HG02852 (cell line): Measurements from ENCODE around the gene VWA5A.

Experiments
- ATAC-seq: cut with Tn5 transposase; IDR thresholded peaks from one replicate; pipeline ENCODE4 v1.9.1; 2021; ENCODE audit warnings: mild to moderate bottlenecking, moderate library complexity; ENCODE audit not compliant: unreplicated experiment

The VWA5A gene, protein sequence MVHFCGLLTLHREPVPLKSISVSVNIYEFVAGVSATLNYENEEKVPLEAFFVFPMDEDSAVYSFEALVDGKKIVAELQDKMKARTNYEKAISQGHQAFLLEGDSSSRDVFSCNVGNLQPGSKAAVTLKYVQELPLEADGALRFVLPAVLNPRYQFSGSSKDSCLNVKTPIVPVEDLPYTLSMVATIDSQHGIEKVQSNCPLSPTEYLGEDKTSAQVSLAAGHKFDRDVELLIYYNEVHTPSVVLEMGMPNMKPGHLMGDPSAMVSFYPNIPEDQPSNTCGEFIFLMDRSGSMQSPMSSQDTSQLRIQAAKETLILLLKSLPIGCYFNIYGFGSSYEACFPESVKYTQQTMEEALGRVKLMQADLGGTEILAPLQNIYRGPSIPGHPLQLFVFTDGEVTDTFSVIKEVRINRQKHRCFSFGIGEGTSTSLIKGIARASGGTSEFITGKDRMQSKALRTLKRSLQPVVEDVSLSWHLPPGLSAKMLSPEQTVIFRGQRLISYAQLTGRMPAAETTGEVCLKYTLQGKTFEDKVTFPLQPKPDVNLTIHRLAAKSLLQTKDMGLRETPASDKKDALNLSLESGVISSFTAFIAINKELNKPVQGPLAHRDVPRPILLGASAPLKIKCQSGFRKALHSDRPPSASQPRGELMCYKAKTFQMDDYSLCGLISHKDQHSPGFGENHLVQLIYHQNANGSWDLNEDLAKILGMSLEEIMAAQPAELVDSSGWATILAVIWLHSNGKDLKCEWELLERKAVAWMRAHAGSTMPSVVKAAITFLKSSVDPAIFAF

DNA sequence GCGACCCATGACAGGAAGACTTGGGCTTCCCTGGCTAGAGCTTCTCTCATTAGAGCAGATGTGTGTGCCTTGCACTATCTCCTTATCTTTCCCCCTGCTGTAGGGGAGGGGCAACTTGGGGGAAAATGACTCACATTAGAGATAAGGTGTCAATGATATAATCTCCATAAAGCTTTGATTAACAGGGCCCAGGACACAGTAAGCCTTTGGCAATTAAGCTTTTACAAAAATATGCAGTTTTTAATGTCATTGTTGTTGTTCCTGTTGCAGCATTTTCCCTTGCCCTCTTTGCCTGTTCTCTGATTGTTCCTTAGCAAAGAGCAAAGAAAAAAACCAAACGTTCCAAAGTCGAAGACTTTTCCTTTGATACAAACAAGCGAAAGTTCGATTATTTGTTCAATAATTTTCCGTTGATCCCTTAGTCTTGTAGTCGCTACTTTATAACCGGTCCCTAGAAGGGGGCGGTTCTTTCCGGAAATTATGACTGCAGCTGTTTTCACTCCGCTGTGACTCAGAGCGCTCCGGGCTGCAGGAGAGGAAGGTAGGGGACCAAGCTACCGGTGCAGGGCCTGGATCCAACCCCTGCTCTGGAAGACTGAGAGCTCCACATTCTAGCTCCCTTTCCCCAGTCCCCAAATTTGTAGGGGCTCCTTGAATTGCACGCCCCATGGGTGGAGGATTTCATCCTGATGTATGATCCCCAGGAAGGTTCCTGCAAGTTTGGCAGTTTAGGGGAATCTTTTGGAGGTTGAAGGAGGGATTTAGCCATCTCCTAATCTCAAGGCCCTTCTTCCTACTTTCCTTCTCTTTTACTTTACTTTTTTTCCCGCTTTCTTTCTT lies at the start of gene VWA5A:
Gene VWA5A, plus strand, starts transcription at position 509 of the 840 bp plus-strand sequence. CDS start 2,062 bp downstream, outside the sequence.
- peak; percentile 100 for ATAC-seq

- ATAC-seq, result no peak
Observed at GRCh38 chr11:124068601-124069110, 46.6 kb upstream of the VWA5A start.

DNA sequence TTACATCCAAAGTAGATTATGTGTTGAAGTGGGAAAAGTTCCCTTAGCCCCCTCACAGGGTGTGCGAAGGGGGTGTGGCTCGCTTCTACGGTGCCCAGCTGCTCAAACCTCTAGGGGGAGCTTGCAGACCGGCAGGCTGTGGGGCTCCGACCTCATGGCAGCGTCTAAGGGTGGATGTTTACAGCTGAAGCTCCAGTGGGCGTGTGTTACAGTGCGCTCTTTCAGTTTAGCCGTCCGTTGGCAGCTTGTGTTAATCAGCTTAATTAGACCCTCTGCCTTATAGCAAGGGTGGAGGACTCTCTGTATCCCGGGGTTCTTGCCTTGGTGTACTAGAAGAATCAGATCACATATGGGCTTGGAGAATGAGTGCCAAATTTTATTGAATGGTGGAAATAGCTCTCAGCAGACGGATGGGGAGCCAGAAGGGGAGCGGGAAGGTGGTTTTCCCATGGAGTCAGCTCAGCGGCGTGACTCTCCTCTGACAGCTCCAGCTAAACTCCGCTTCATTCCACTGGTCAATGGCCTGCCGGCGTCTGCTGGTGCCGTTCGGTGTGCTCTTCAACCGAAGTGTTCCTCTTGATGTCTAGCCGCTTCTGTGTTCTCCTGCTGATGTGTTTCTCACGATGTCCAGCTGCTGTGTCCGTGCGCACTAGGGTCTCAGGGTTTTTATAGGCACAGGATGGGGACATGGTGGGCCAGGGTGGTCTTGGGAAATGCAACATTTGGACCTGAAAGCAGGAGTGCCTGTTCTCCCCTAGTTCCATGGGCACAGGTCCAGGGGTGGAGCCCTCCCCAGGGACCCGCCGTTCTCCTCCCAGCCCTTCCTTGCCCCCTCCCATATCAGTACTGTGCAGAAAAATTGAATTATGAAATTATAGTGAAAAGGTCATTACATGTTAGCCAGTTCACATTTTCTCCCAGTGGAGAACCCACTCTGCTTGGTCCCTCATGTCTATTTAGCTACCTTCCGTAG lies 45.5 kb upstream of the VWA5A start:
- ATAC-seq, result peak; percentile 57

- ATAC-seq, result peak; percentile 90
Observed at GRCh38 chr11:124070915-124071622, 44.2 kb upstream of the VWA5A start.

- ATAC-seq, result no peak
Observed at GRCh38 chr11:124071623-124071948, 43.7 kb upstream of the VWA5A start.

DNA sequence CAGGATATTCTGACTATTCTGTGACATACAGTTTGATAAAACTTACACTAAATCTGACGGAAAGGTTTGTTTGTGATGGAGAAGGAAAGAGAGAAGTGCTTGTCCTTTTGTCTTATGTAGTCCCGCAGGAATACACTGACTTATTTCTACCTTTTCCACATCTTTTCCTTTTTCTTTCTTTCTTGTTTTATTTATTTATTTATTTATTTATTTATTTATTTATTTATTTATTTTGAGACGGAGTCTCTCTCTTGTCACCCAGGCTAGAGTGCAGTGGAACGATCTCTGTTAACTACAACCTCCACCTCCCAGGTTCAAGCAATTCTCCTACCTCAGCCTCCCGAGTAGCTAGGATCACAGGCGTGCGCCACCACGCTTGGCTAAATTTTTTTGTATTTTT lies 43.1 kb upstream of the VWA5A start:
- no peak for ATAC-seq

GRCh38 chr11:124074554-124074953 lies 40.7 kb upstream of the VWA5A start:
- no peak for ATAC-seq

GRCh38 chr11:124075492-124075840 lies 39.8 kb upstream of the VWA5A start:
- ATAC-seq, result no peak

GRCh38 chr11:124075841-124076651 lies 39.2 kb upstream of the VWA5A start:
- ATAC-seq, result peak; percentile 79

DNA sequence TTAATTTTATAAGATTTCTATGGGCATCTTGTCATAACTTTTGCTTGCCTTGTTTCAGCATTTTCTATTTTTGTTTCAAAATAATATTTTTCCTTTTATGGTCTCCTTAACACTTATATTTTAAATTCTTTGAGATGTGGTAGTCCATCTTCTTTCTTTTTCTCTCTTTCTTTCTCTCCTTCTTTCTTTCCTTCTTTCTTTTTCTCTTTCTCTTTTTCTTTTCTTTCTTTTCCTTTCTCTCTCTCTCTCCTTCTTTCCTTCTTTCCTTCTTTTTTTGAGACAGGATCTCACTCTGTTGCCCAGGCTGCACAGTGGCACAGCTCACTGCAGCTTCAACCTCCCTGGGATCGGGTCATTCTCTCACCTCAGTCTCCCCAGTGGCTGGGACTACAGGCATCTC lies 38.0 kb upstream of the VWA5A start:
- no peak for ATAC-seq

GRCh38 chr11:124078591-124078990 lies 36.7 kb upstream of the VWA5A start:
- ATAC-seq, result no peak

DNA sequence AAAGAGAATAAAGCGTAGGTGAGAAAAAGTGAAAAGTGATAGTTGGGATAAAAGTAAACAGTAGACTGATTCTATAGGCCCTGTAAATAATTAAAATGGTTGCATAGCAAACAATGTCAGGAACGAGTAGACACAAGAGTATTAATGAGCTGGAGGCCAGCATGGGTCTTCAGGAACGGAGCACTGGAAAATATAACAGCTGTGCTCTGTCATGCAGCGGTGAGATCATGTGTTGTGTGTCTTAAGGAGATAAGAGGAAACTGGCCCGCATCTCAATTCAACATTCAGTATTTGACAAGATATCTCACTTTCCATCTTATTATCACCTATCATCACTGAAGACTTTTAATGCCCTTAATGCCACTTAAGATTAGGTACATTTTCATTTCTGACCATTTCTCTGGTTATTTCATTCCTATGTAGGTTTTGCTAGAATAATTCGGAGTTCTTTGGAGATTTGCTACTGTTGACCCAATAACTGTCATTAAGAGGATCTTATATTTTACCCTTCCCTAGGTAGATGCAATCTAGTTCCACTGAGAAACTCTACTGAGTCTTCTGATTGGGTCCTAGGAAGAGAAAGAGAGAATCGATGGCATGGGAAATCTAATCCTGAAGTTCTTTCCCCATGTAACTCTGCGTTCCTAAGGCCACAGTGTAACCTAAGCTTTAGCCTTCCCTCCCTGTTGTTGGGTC lies 35.5 kb upstream of the VWA5A start:
- ATAC-seq, result no peak

DNA sequence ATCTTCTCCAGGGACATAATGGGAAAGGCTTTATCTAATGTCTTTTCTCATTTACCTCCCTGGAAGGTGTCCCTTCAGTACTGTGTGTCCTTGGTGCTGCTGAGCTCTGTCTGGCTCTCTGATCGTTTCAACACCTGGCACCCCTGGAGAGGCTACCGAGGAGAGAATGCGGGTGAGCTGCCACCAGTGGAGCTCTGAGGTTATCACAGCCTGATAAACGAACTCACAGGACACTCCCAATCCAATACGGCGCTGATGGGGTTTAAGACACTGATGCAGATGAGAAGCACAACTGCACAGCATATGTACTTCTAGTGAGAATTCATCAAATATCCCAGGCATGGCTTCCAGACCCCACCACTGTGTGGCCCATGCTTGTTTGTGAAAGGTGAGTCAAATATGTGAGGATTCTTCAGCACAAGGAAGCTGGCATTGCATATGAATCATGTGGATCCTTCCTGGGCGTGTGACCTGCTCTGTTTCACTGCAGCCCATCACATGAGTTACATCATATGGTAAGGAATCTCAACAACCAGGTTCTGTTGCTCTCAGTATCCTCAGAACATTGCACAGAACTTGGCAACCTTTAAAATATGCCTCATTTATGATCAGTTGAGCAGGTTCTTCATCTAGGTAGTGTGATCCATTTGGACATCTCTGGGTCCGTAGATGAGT lies 34.8 kb upstream of the VWA5A start:
- ATAC-seq, result no peak

DNA sequence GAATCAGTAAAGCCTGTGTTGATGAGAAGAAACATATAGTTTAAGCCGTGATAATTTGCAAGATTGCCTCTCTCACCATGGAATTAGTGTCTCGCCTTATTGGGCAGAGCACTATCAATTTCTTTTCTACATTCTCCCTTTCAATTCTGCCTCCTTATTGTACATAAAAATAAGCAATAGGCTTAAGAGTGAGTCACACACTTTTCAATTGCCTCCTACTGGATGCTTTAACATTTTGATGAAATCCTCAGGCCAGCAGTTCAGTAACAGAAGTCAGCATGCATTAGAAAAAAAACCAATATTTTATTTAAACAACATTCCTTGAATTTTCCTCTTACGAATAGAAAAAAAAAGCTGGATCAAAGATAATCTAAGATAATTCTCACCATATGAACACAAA lies 33.8 kb upstream of the VWA5A start:
- no peak for ATAC-seq

- ATAC-seq, result no peak
Observed at GRCh38 chr11:124082371-124082770, 32.9 kb upstream of the VWA5A start.

DNA sequence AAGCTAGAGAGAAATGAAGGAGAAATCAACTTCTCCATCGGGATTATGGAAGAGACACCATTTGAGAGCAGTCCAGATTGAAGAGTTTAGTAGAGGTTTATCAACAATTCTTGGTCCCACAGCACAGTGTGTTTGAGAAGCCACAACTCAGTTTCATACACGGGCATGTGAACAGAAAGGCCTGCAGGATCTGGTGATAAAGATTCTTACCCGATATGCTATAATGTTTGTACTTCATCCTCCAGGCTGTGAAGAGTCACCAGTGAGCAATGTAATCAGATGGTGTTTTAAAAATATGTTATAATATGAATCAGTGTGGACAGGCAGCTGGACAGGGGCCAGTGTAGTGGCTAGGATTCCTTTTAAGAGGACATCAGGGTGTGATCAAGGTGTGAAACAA lies 29.7 kb upstream of the VWA5A start:
- no peak for ATAC-seq
